Prostate gland (tissue), 2 donors: Measurements from ENCODE around the gene MYBBP1A. TPM values are rescaled to one million over a fixed set of nuclear protein-coding genes. Genes with fewer than 3 reads are reported as not detected.

Source experiments
- DNase-seq: peaks from one replicate; pipeline ENCODE4 v3.0.0-alpha.2; 2019; ENCODE audit warnings: low spot score
- H3K27ac ChIP-seq, 2 donors: fragments of 200-600 bp; sonication (generic); 2 replicates each; pipeline ENCODE4 v1.5.1; 2017 to 2019
- H3K27me3 ChIP-seq: fragments of 200-600 bp; sonication (generic); replicated peaks from 2 replicates; pipeline ENCODE4 v1.5.1; 2019; ENCODE audit not compliant: insufficient read depth
- H3K36me3 ChIP-seq, 2 donors: fragments of 200-600 bp; sonication (generic); 1 replicate in 1 of 2; 2 replicates in 1 of 2; pipeline versions ENCODE4 v1.5.1 to v1.8.1; 2017 to 2019
- H3K4me1 ChIP-seq: fragments of 200-600 bp; sonication (generic); replicated peaks from 2 replicates; pipeline ENCODE4 v1.5.1; 2019
- H3K4me3 ChIP-seq, 2 donors: fragments of 200-600 bp; sonication (generic); 2 replicates each; pipeline ENCODE4 v1.5.1; 2017 to 2019
- H3K9me3 ChIP-seq: fragments of 200-600 bp; sonication (generic); 2 replicates; pipeline ENCODE4 v1.5.1; 2017
- POLR2A ChIP-seq: fragments of 450-650 bp; IDR thresholded peaks from one replicate; pipeline ENCODE4 v1.6.1; 2016; ENCODE audit warnings: antibody characterized with exemption, mild to moderate bottlenecking
- POLR2AphosphoS5 ChIP-seq: sonication (generic); formaldehyde crosslinking; IDR thresholded peaks from one replicate; pipeline ENCODE4 v1.6.1; 2017; ENCODE audit warnings: antibody characterized with exemption
- WGBS: methylation state at CpG from one replicate; pipeline ENCODE4 v1.1.5; 2018; 5-methylcytosine and 5-hydroxymethylcytosine counted together
- intact Hi-C: fragments of 100-400 bp; cut with DNase I; formaldehyde crosslinking; loops from one replicate; pipeline ENCODE4 v1.14.2; 2022
- total RNA-seq, 2 donors: library from RNA; depleted of rRNA; stranded (reverse); fragments of >200 nt; gene quantifications; one replicate each; pipeline ENCODE4 v1.1.0, GENCODE V29; 2016
- TF ChIP-seq, protein P1 (sequence below), 4 experiments: fragments of 200-600 bp in 2 of 4; fragments of 450-650 bp in 2 of 4; sonication (generic) in 2 of 4; IDR thresholded peaks; 1 replicate in 3 of 4; 2 replicates in 1 of 4; pipeline ENCODE4 v1.5.1; 2016 to 2019; ENCODE audit warnings: antibody characterized with exemption in 4 of 4, mild to moderate bottlenecking in 2 of 4, moderate library complexity in 2 of 4

The MYBBP1A gene
- total RNA-seq, 2 donors from 2014 or later: 44.4 to 71.2 TPM

DNA sequence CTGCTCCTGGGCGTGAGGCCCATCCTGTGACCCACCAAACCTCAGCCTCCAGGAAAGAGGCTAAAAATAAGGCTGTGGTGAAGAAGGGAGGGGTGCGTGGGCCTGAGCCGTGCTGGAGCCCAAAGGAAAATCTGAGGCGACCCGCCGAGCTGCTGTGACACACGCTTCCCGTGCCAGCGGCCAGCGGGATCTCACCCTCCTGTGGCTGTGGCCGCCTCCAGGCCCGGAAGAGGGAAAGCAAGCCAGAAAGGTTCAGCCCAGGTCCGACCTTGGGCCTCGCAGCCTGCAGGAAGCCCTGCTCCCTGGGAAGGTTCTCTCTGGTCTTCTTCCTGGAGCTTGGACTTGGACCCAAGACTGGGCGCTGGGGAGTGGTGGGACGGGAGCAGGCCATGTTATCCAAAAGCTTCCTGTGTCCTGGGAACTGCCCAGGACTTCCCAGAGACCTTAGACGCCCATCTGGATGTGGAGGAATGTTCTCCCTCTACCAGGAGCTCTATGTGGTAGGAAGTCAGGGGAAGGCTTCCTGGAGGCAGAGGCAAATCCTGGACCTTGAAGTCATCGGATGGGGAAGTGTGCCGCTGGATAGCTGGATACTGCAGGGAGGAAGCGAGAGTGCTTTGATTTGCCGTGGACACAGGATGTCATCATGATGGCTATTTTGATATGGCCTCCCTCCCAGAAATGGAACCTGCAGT lies 45.1 kb downstream of the MYBBP1A start:
- H3K9me3 ChIP-seq: no peaks in the 10 kb centered on the region
- TF ChIP-seq, protein P1, sequence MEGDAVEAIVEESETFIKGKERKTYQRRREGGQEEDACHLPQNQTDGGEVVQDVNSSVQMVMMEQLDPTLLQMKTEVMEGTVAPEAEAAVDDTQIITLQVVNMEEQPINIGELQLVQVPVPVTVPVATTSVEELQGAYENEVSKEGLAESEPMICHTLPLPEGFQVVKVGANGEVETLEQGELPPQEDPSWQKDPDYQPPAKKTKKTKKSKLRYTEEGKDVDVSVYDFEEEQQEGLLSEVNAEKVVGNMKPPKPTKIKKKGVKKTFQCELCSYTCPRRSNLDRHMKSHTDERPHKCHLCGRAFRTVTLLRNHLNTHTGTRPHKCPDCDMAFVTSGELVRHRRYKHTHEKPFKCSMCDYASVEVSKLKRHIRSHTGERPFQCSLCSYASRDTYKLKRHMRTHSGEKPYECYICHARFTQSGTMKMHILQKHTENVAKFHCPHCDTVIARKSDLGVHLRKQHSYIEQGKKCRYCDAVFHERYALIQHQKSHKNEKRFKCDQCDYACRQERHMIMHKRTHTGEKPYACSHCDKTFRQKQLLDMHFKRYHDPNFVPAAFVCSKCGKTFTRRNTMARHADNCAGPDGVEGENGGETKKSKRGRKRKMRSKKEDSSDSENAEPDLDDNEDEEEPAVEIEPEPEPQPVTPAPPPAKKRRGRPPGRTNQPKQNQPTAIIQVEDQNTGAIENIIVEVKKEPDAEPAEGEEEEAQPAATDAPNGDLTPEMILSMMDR (IDR thresholded peaks at IDR 0.05): no peak
- no peak for TF ChIP-seq POLR2A
- no peak for TF ChIP-seq POLR2AphosphoS5
- no peak overlapping the region for H3K4me3 ChIP-seq
- DNase-seq: no peak
- H3K27ac ChIP-seq: no peak overlapping the region
- intact Hi-C loops: no loop called here
- H3K27me3 ChIP-seq: no peaks in the 10 kb centered on the region
- H3K36me3 ChIP-seq: no peaks in the 10 kb centered on the region
- H3K4me1 ChIP-seq: peaks cover 6% of the 10 kb centered on the region
- WGBS: 81% methylated on average over 21 of the region's 21 CpGs

DNA sequence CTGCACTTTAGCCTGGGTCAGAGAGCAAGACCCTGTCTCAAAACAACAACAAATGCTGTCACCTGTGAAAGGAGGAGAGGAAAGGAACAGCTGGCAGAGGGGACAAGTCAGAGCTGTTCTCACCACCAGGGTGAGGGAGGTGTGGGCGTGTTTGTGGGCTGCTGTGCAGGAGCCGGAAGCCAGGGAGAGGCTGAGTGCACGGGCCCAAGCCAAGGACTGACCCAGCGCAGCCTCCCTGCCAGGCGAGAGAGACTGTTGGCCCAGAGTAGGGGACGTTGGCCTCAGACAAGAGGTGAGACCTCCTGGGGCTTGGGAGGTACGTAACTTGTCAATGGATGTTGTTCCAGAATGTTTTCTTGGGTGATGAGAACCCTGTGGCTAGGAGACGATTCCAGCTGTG lies 45.8 kb downstream of the MYBBP1A start:
- TF ChIP-seq POLR2AphosphoS5: no peak
- TF ChIP-seq, protein P1 (IDR thresholded peaks at IDR 0.05): peak in 1 of 4 experiments; percentile 22
- Histone ChIP-seq H3K36me3 (no peaks in the 10 kb centered on the region), H3K27ac (no peak overlapping the region), H3K27me3 (no peaks in the 10 kb centered on the region), H3K9me3 (no peaks in the 10 kb centered on the region), H3K4me1 (peaks cover 2% of the 10 kb centered on the region), H3K4me3 (no peak overlapping the region)
- intact Hi-C loops: no loop called here
- DNase-seq: no peak
- 53% methylated on average over 8 of the region's 8 CpGs for WGBS

DNA sequence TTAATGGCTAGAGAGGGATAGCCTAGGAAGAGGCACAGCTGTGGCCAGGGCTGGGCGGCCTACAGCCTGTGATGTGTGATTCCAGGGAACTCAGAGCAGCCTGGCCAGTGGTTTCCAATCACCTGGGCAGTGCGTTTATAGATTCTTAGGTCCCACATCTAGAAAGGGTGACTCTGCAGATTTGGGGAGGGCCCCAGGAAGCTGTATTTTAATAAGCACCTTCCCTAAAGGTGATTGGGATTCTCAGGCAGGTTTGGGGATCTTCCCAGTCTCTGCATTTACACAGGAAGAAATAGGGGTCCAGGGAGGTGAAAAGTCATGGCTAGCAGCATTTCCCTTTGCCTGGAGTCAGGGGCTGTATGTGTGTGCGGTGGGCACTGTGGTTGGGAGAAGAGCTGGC lies 47.0 kb downstream of the MYBBP1A start:
- H3K27ac ChIP-seq: no peak overlapping the region
- 88% methylated on average over 3 of the region's 3 CpGs for WGBS
- DNase-seq: no peak

DNA sequence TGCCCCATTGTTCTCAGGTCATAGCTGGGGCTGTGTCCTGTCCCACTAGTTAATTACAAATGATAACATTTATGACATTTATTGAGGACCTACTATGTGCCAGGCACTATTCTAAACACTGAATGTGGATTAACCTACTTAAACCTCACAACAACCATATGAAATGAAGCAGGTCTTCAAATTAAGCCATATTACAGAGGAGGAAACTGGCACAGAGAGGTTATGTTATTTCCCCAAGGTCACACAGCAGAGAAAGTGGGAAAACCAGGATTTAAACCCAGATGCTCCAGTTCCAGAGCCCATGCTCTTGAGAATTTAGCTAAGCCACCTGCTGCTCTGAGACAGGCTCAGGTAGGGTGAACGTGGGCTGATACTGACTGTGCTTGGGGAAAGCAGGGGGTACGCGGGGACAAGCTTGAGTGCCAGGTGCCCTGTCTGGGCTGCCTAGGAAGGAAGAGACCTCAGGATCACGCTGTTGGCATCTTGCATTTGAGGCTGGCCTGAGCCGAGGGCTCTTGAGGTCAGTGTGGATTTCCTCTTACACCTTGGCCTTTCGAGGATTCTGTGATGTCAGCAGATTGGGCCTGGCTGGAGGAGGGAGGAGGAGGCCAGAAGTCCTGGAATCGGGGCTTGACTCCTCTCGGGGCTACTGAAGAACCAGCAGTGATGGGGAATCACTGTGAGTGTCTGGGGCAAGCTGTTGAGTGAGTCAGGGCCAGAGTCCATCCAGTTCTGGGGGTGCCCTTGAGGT lies 47.6 kb downstream of the MYBBP1A start:
- no peaks in the 10 kb centered on the region for H3K9me3 ChIP-seq
- no peaks in the 10 kb centered on the region for H3K36me3 ChIP-seq
- TF ChIP-seq, protein P1 (IDR thresholded peaks at IDR 0.05): no peak
- no peak for TF ChIP-seq POLR2A
- TF ChIP-seq POLR2AphosphoS5: no peak
- no peaks in the 10 kb centered on the region for H3K4me1 ChIP-seq
- H3K27ac ChIP-seq: no peak overlapping the region
- no peak overlapping the region for H3K4me3 ChIP-seq
- DNase-seq: no peak
- no peaks in the 10 kb centered on the region for H3K27me3 ChIP-seq
- intact Hi-C loops: no loop called here
- WGBS: 90% methylated on average over 8 of the region's 8 CpGs

More for the DNA sequence above, 47.0 kb downstream of the MYBBP1A start:
- Histone ChIP-seq H3K4me1 (no peaks in the 10 kb centered on the region), H3K9me3 (no peaks in the 10 kb centered on the region), H3K4me3 (no peak overlapping the region), H3K27me3 (no peaks in the 10 kb centered on the region), H3K36me3 (no peaks in the 10 kb centered on the region)
- intact Hi-C loops: no loop called here
- no peak for TF ChIP-seq POLR2A
- TF ChIP-seq, protein P1 (IDR thresholded peaks at IDR 0.05): no peak
- no peak for TF ChIP-seq POLR2AphosphoS5

DNA sequence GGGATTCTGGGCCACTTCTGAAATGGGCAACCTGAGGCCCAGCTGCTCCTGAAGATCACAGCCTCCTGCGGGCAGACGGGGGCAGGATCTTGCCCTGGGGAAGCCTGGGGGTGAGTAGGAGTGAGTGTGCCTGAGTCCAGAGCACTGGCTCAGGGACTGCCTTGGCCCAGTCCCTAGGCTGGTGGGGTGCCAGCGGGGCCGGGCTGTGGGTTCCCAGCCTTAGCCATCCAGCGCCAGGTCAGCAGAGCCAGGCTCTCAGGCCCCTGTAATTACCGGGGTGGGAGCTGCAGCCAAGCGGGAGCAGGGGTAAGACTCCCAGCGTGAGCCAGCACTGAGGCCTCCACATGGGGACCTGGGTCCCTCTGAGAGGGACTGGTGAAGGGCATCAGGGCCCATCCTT lies 48.3 kb downstream of the MYBBP1A start:
- H3K27me3 ChIP-seq: no peaks in the 10 kb centered on the region

More for the DNA sequence above, 48.3 kb downstream of the MYBBP1A start:
- Histone ChIP-seq H3K27ac (no peak overlapping the region), H3K36me3 (no peaks in the 10 kb centered on the region), H3K9me3 (no peaks in the 10 kb centered on the region), H3K4me3 (no peak overlapping the region), H3K4me1 (no peaks in the 10 kb centered on the region)
- intact Hi-C loops: no loop called here
- 79% methylated on average over 8 of the region's 8 CpGs for WGBS
- DNase-seq: no peak
- TF ChIP-seq POLR2A (no peak), POLR2AphosphoS5 (no peak)
- TF ChIP-seq, protein P1 (IDR thresholded peaks at IDR 0.05): no peak
